Right lobe of liver (tissue), 4 donors: ENCODE measurements around the gene YAP1.

Experiments used
- POLR2A ChIP-seq: fragments of 450-650 bp; IDR thresholded peaks from one replicate; pipeline ENCODE4 v1.6.1; 2017; ENCODE audit warnings: antibody characterized with exemption, mild to moderate bottlenecking
- TF ChIP-seq, protein P1 (sequence below), 4 donors: fragments of 200-600 bp in 3 of 4; fragments of 450-650 bp in 1 of 4; IDR thresholded peaks; one replicate each; pipeline versions ENCODE4 v1.5.1 to v1.8.0; 2016 to 2022; ENCODE audit warnings: antibody characterized with exemption in 4 of 4, mild to moderate bottlenecking in 2 of 4
- donor health status: DM: no; HTN: no; CAD: no.
- donor health status: DM: no; HTN: no; CAD: no.
- donor health status: DM: no; HTN: yes; CAD: no.

GRCh38 chr11:102135256-102135655 is 25.0 kb downstream of the YAP1 start:
- TF ChIP-seq, protein P1, sequence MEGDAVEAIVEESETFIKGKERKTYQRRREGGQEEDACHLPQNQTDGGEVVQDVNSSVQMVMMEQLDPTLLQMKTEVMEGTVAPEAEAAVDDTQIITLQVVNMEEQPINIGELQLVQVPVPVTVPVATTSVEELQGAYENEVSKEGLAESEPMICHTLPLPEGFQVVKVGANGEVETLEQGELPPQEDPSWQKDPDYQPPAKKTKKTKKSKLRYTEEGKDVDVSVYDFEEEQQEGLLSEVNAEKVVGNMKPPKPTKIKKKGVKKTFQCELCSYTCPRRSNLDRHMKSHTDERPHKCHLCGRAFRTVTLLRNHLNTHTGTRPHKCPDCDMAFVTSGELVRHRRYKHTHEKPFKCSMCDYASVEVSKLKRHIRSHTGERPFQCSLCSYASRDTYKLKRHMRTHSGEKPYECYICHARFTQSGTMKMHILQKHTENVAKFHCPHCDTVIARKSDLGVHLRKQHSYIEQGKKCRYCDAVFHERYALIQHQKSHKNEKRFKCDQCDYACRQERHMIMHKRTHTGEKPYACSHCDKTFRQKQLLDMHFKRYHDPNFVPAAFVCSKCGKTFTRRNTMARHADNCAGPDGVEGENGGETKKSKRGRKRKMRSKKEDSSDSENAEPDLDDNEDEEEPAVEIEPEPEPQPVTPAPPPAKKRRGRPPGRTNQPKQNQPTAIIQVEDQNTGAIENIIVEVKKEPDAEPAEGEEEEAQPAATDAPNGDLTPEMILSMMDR (IDR thresholded peaks at IDR 0.05): no peak
- no peak for TF ChIP-seq POLR2A
